ENCODE results near the gene PPP1R16B.

The PPP1R16B gene

GRCh38 chr20:38946836-38947235 is 141.3 kb downstream of the PPP1R16B start:
- WGBS, 2 donors (ENCODE audit: extremely low coverage in 2 of 2, insufficient read length in 2 of 2, insufficient replicate concordance in 1 of 2): no CpG with 5 or more reads among the region's 3 CpGs
- Histone ChIP-seq H3K4me2 (ENCODE audit: insufficient read depth, low read length, poor library complexity, severe bottlenecking) (no peak overlapping the region), H2BK120ac (ENCODE audit: low read depth, low read length) (no peak overlapping the region), H3K9me3 (replicated peaks in 1 of 2; ENCODE audit: control insufficient read depth in 2 of 2, insufficient read depth in 1 of 2, low read depth in 1 of 2, low read length in 2 of 2) (peaks cover 0 to 2% of the 10 kb centered on the region in 2 donors), H3K36me3 (replicated peaks in 1 of 2; ENCODE audit: control insufficient read depth in 2 of 2, insufficient read depth in 2 of 2, low read length in 2 of 2) (peaks cover 46 to 95% of the 10 kb centered on the region in 2 donors), H3K9ac (ENCODE audit: low read depth, low read length, poor library complexity) (no peak overlapping the region), H3K79me1 (ENCODE audit: low read depth, low read length) (peaks cover 10% of the 10 kb centered on the region), H3K23ac (ENCODE audit: low read depth, low read length, poor library complexity) (no peak overlapping the region), H2BK12ac (ENCODE audit: low read length) (no peak overlapping the region), H3K18ac (ENCODE audit: low read length) (no peak overlapping the region), H2BK5ac (ENCODE audit: low read length) (no peak overlapping the region), H4K91ac (ENCODE audit: low read depth, low read length, poor library complexity) (no peak overlapping the region), H2AFZ (ENCODE audit: low read length) (no peak overlapping the region), H4K8ac (ENCODE audit: low read depth, low read length) (no peak overlapping the region), H3K27me3 (ENCODE audit: control insufficient read depth in 3 of 3, insufficient read depth in 3 of 3, low read depth in 1 of 3, low read length in 3 of 3) (no peaks in the 10 kb centered on the region), H2BK15ac (ENCODE audit: low read length) (no peak overlapping the region), H3K4me3 (ENCODE audit: low read length in 2 of 2) (no peak overlapping the region), H3K4me1 (ENCODE audit: control insufficient read depth in 2 of 2, insufficient read depth in 1 of 2, low read depth in 1 of 2, low read length in 2 of 2) (no peaks in the 10 kb centered on the region), H3K14ac (ENCODE audit: low read length) (no peak overlapping the region), H3K27ac (replicated peaks; ENCODE audit: low read length) (no peak overlapping the region), H3K4ac (ENCODE audit: low read length) (no peak overlapping the region), H2AK5ac (ENCODE audit: low read depth, low read length) (no peak overlapping the region)
- DNase-seq (ENCODE audit: low spot score): no peak

- no peak overlapping the region for H3K18ac ChIP-seq (ENCODE audit: low read length)
- H3K4ac ChIP-seq (ENCODE audit: low read length): no peak overlapping the region
- no peak overlapping the region for H4K8ac ChIP-seq (ENCODE audit: low read depth, low read length)
- no CpG with 5 or more reads among the region's 7 CpGs for WGBS, 2 donors (ENCODE audit: extremely low coverage in 2 of 2, insufficient read length in 2 of 2, insufficient replicate concordance in 1 of 2)
- no peak overlapping the region for H2BK120ac ChIP-seq (ENCODE audit: low read depth, low read length)
- H3K14ac ChIP-seq (ENCODE audit: low read length): no peak overlapping the region
- peaks cover 11% of the 10 kb centered on the region for H3K79me1 ChIP-seq (ENCODE audit: low read depth, low read length)
- DNase-seq (ENCODE audit: low spot score): no peak
- no peak overlapping the region for H2BK12ac ChIP-seq (ENCODE audit: low read length)
- no peak overlapping the region for H3K27ac ChIP-seq (replicated peaks; ENCODE audit: low read length)
- no peak overlapping the region for H3K9ac ChIP-seq (ENCODE audit: low read depth, low read length, poor library complexity)
- peaks cover 0 to 2% of the 10 kb centered on the region in 2 donors for H3K9me3 ChIP-seq (replicated peaks in 1 of 2; ENCODE audit: control insufficient read depth in 2 of 2, insufficient read depth in 1 of 2, low read depth in 1 of 2, low read length in 2 of 2)
- H3K4me1 ChIP-seq (ENCODE audit: control insufficient read depth in 2 of 2, insufficient read depth in 1 of 2, low read depth in 1 of 2, low read length in 2 of 2): no peaks in the 10 kb centered on the region
- no peak overlapping the region for H2AFZ ChIP-seq (ENCODE audit: low read length)
- no peak overlapping the region for H3K4me2 ChIP-seq (ENCODE audit: insufficient read depth, low read length, poor library complexity, severe bottlenecking)
- no peak overlapping the region for H3K4me3 ChIP-seq (ENCODE audit: low read length in 2 of 2)
- H2AK5ac ChIP-seq (ENCODE audit: low read depth, low read length): no peak overlapping the region
- peaks cover 43 to 95% of the 10 kb centered on the region in 2 donors for H3K36me3 ChIP-seq (replicated peaks in 1 of 2; ENCODE audit: control insufficient read depth in 2 of 2, insufficient read depth in 2 of 2, low read length in 2 of 2)
- no peak overlapping the region for H2BK5ac ChIP-seq (ENCODE audit: low read length)
- no peak overlapping the region for H2BK15ac ChIP-seq (ENCODE audit: low read length)
- H3K23ac ChIP-seq (ENCODE audit: low read depth, low read length, poor library complexity): no peak overlapping the region
- H4K91ac ChIP-seq (ENCODE audit: low read depth, low read length, poor library complexity): no peak overlapping the region
- H3K27me3 ChIP-seq (ENCODE audit: control insufficient read depth in 3 of 3, insufficient read depth in 3 of 3, low read depth in 1 of 3, low read length in 3 of 3): no peaks in the 10 kb centered on the region
Observed at GRCh38 chr20:38947931-38948362, 142.4 kb downstream of the PPP1R16B start.

DNA sequence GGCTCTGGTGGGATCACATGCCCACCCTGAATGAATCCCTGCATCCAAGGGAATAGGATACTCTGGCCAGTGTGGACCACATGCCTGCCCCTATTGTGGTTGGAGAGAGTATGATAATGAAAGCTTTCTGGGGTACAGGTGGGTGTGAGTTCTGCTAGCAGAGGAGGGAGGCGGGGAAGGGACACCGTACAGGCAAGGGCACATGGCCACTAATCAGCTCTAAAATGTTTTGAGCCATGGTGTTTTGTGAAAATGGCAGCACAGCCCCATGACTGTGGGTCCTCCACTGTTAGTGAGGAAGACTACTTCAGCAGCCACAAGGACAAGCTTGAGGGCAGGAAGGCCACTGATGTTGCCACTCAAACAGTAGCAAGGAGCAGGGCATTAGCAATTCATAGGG is 144.8 kb downstream of the PPP1R16B start:
- H3K23ac ChIP-seq (ENCODE audit: low read depth, low read length, poor library complexity): no peak overlapping the region
- no peak overlapping the region for H3K18ac ChIP-seq (ENCODE audit: low read length)
- H4K91ac ChIP-seq (ENCODE audit: low read depth, low read length, poor library complexity): no peak overlapping the region
- no CpG with 5 or more reads among the region's 2 CpGs for WGBS, 2 donors (ENCODE audit: extremely low coverage in 2 of 2, insufficient read length in 2 of 2, insufficient replicate concordance in 1 of 2)
- H3K79me1 ChIP-seq (ENCODE audit: low read depth, low read length): peaks cover 11% of the 10 kb centered on the region
- no peak overlapping the region for H2BK15ac ChIP-seq (ENCODE audit: low read length)
- H3K36me3 ChIP-seq (replicated peaks in 1 of 2; ENCODE audit: control insufficient read depth in 2 of 2, insufficient read depth in 2 of 2, low read length in 2 of 2): peaks cover 44 to 94% of the 10 kb centered on the region in 2 donors
- no peak overlapping the region for H3K27ac ChIP-seq (replicated peaks; ENCODE audit: low read length)
- H2AK5ac ChIP-seq (ENCODE audit: low read depth, low read length): no peak overlapping the region
- no peak overlapping the region for H3K4me2 ChIP-seq (ENCODE audit: insufficient read depth, low read length, poor library complexity, severe bottlenecking)
- H2BK12ac ChIP-seq (ENCODE audit: low read length): no peak overlapping the region
- no peaks in the 10 kb centered on the region for H3K27me3 ChIP-seq (ENCODE audit: control insufficient read depth in 3 of 3, insufficient read depth in 3 of 3, low read depth in 1 of 3, low read length in 3 of 3)
- no peak overlapping the region for H2BK120ac ChIP-seq (ENCODE audit: low read depth, low read length)
- H2AFZ ChIP-seq (ENCODE audit: low read length): no peak overlapping the region
- no peak overlapping the region for H3K4ac ChIP-seq (ENCODE audit: low read length)
- H2BK5ac ChIP-seq (ENCODE audit: low read length): no peak overlapping the region
- H4K8ac ChIP-seq (ENCODE audit: low read depth, low read length): no peak overlapping the region
- no peaks in the 10 kb centered on the region for H3K4me1 ChIP-seq (ENCODE audit: control insufficient read depth in 2 of 2, insufficient read depth in 1 of 2, low read depth in 1 of 2, low read length in 2 of 2)
- no peak overlapping the region for H3K14ac ChIP-seq (ENCODE audit: low read length)
- no peak overlapping the region for H3K9ac ChIP-seq (ENCODE audit: low read depth, low read length, poor library complexity)
- no peaks in the 10 kb centered on the region for H3K9me3 ChIP-seq (replicated peaks in 1 of 2; ENCODE audit: control insufficient read depth in 2 of 2, insufficient read depth in 1 of 2, low read depth in 1 of 2, low read length in 2 of 2)
- no peak for DNase-seq (ENCODE audit: low spot score)
- no peak overlapping the region for H3K4me3 ChIP-seq (ENCODE audit: low read length in 2 of 2)

DNA sequence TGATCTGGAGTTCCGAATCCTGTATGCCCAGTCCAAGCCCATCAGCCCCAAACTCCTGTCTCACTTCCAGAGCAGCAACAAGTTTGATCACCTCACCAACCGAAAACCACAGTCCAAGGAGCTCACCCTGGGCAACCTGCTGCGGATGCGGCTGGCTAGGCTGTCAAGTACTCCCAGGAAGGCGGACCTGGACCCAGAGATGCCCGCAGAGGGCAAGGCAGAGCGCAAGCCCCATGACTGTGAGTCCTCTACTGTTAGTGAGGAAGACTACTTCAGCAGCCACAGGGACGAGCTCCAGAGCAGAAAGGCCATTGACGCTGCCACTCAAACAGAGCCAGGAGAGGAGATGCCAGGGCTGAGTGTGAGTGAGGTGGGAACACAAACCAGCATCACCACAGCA is 146.1 kb downstream of the PPP1R16B start:
- H2AK5ac ChIP-seq (ENCODE audit: low read depth, low read length): no peak overlapping the region
- H2BK15ac ChIP-seq (ENCODE audit: low read length): no peak overlapping the region
- no peak overlapping the region for H2BK120ac ChIP-seq (ENCODE audit: low read depth, low read length)
- no CpG with 5 or more reads among the region's 9 CpGs for WGBS, 2 donors (ENCODE audit: extremely low coverage in 2 of 2, insufficient read length in 2 of 2, insufficient replicate concordance in 1 of 2)
- no peak overlapping the region for H3K4me2 ChIP-seq (ENCODE audit: insufficient read depth, low read length, poor library complexity, severe bottlenecking)
- H3K23ac ChIP-seq (ENCODE audit: low read depth, low read length, poor library complexity): no peak overlapping the region
- H2BK5ac ChIP-seq (ENCODE audit: low read length): no peak overlapping the region
- H3K27ac ChIP-seq (replicated peaks; ENCODE audit: low read length): no peak overlapping the region
- peaks cover 11% of the 10 kb centered on the region for H3K79me1 ChIP-seq (ENCODE audit: low read depth, low read length)
- no peak overlapping the region for H3K18ac ChIP-seq (ENCODE audit: low read length)
- H2AFZ ChIP-seq (ENCODE audit: low read length): no peak overlapping the region
- DNase-seq (ENCODE audit: low spot score): no peak
- H3K36me3 ChIP-seq (replicated peaks in 1 of 2; ENCODE audit: control insufficient read depth in 2 of 2, insufficient read depth in 2 of 2, low read length in 2 of 2): peaks cover 42 to 84% of the 10 kb centered on the region in 2 donors
- H3K4me3 ChIP-seq (ENCODE audit: low read length in 2 of 2): no peak overlapping the region
- H3K4ac ChIP-seq (ENCODE audit: low read length): no peak overlapping the region
- H3K14ac ChIP-seq (ENCODE audit: low read length): no peak overlapping the region
- no peak overlapping the region for H3K9ac ChIP-seq (ENCODE audit: low read depth, low read length, poor library complexity)
- H3K4me1 ChIP-seq (ENCODE audit: control insufficient read depth in 2 of 2, insufficient read depth in 1 of 2, low read depth in 1 of 2, low read length in 2 of 2): no peaks in the 10 kb centered on the region
- no peak overlapping the region for H2BK12ac ChIP-seq (ENCODE audit: low read length)
- no peak overlapping the region for H4K8ac ChIP-seq (ENCODE audit: low read depth, low read length)
- no peaks in the 10 kb centered on the region for H3K9me3 ChIP-seq (replicated peaks in 1 of 2; ENCODE audit: control insufficient read depth in 2 of 2, insufficient read depth in 1 of 2, low read depth in 1 of 2, low read length in 2 of 2)
- H4K91ac ChIP-seq (ENCODE audit: low read depth, low read length, poor library complexity): no peak overlapping the region
- H3K27me3 ChIP-seq (ENCODE audit: control insufficient read depth in 3 of 3, insufficient read depth in 3 of 3, low read depth in 1 of 3, low read length in 3 of 3): no peaks in the 10 kb centered on the region

Measured in neuronal stem cell (in vitro differentiated cells).